Upper lobe of left lung (tissue), 4 donors: ENCODE data around the gene PHACTR1.

Experiments
- CTCF ChIP-seq, 6 experiments: fragments of 450-650 bp in 4 of 6; fragments of 200-600 bp in 2 of 6; sonication (generic) in 2 of 6; IDR thresholded peaks; one replicate each; pipeline ENCODE4 v1.5.1; 2016 to 2019; ENCODE audit warnings: antibody characterized with exemption in 6 of 6
- EP300 ChIP-seq, 4 donors: sonication (generic); formaldehyde crosslinking; IDR thresholded peaks; one replicate each; pipeline ENCODE4 v1.5.1; 2017; ENCODE audit warnings: antibody characterized with exemption in 4 of 4, control low read depth in 2 of 4
- POLR2A ChIP-seq, 4 donors: fragments of 450-650 bp; IDR thresholded peaks; one replicate each; pipeline ENCODE4 v1.5.1; 2016 to 2017; ENCODE audit warnings: antibody characterized with exemption in 4 of 4, mild to moderate bottlenecking in 2 of 4
- POLR2AphosphoS5 ChIP-seq, 2 donors: sonication (generic); formaldehyde crosslinking; IDR thresholded peaks; one replicate each; pipeline ENCODE4 v1.5.1; 2017; ENCODE audit warnings: antibody characterized with exemption in 2 of 2

DNA sequence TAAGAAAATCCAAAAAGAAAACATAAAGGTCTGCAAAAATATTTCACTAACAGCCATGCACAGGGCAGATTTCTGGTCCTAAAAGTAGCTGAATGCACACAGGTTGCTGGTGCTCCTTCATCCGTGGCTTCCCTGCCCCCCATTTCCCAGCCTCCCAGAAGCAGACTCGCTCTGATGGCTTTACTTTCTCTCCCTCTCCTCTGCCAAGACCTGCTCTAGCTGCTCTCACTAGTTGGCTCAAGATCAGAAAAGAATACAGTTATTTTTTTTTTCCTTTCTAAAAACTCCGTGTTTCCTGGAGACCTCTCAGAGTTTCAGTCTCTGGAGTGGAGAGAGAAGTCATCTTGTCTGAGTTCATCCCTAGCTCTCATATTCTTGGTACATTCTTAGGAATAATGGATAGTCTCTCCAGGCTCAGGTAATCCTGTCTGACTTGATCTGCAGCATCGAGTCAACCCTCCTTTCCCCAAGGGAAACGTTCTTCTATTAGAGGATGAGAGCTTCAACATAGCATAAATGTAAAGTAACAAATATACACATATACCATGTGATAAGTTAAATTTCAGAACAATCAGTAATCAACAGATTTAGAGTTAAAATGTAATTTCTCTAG lies 397.5 kb downstream of the PHACTR1 start:
- TF ChIP-seq EP300 (IDR thresholded peaks at IDR 0.05) (no peak), POLR2A (IDR thresholded peaks at IDR 0.05) (no peak), CTCF (IDR thresholded peaks at IDR 0.05) (no peak), POLR2AphosphoS5 (IDR thresholded peaks at IDR 0.05) (no peak)
